Measurements from ENCODE around the gene TMED3. TPM values are rescaled to one million over a fixed set of nuclear protein-coding genes. Genes with fewer than 3 reads are reported as not detected.

Gene TMED3
- 100 to 1,000 TPM in 1 of 4 donors, 10 to 100 TPM in 3; 25.9 to 106 (median 44.8) TPM for polyA plus RNA-seq
- long read RNA-seq, donor 1: 0 reads
- long read RNA-seq, donor 2, transcript TMED3-201 (3 exons, 1,475 nt): major isoform, 13 of 20 reads
- long read RNA-seq, donor 2, partial matches to known transcripts: 7 of 20 reads
- long read RNA-seq, donor 2, other reads (novel, unspliced or antisense): 0 of 20 reads
- long read RNA-seq, donor 3, transcript TMED3-201 (3 exons, 1,475 nt): major isoform, 20 of 46 reads
- long read RNA-seq, donor 3, partial matches to known transcripts: 25 of 46 reads
- long read RNA-seq, donor 3, other reads (novel, unspliced or antisense): 0 of 46 reads
- long read RNA-seq, donor 4, partial matches to known transcripts: 0 of 1 reads
- long read RNA-seq, donor 4, other reads (novel, unspliced or antisense): 0 of 1 reads
- long read RNA-seq, donor 5, transcript TMED3-201 (3 exons, 1,475 nt): major isoform, 6 of 6 reads
- long read RNA-seq, donor 5, partial matches to known transcripts: 0 of 6 reads
- long read RNA-seq, donor 5, other reads (novel, unspliced or antisense): 0 of 6 reads
- long read RNA-seq, donor 6, transcript TMED3-201 (3 exons, 1,475 nt): major isoform, 22 of 36 reads
- long read RNA-seq, donor 6, partial matches to known transcripts: 13 of 36 reads
- long read RNA-seq, donor 6, other reads (novel, unspliced or antisense): 0 of 36 reads
- long read RNA-seq, donor 7, transcript TMED3-201 (3 exons, 1,475 nt): major isoform, 22 of 22 reads
- long read RNA-seq, donor 7, partial matches to known transcripts: 0 of 22 reads
- long read RNA-seq, donor 7, other reads (novel, unspliced or antisense): 0 of 22 reads
- long read RNA-seq, donor 8, partial matches to known transcripts: 0 of 3 reads
- long read RNA-seq, donor 8, other reads (novel, unspliced or antisense): 0 of 3 reads
- long read RNA-seq, donor 9, partial matches to known transcripts: 0 of 3 reads
- long read RNA-seq, donor 9, other reads (novel, unspliced or antisense): 0 of 3 reads
- long read RNA-seq, donor 10, transcript TMED3-201 (3 exons, 1,475 nt): major isoform, 37 of 52 reads
- long read RNA-seq, donor 10, partial matches to known transcripts: 15 of 52 reads
- long read RNA-seq, donor 10, other reads (novel, unspliced or antisense): 0 of 52 reads

DNA sequence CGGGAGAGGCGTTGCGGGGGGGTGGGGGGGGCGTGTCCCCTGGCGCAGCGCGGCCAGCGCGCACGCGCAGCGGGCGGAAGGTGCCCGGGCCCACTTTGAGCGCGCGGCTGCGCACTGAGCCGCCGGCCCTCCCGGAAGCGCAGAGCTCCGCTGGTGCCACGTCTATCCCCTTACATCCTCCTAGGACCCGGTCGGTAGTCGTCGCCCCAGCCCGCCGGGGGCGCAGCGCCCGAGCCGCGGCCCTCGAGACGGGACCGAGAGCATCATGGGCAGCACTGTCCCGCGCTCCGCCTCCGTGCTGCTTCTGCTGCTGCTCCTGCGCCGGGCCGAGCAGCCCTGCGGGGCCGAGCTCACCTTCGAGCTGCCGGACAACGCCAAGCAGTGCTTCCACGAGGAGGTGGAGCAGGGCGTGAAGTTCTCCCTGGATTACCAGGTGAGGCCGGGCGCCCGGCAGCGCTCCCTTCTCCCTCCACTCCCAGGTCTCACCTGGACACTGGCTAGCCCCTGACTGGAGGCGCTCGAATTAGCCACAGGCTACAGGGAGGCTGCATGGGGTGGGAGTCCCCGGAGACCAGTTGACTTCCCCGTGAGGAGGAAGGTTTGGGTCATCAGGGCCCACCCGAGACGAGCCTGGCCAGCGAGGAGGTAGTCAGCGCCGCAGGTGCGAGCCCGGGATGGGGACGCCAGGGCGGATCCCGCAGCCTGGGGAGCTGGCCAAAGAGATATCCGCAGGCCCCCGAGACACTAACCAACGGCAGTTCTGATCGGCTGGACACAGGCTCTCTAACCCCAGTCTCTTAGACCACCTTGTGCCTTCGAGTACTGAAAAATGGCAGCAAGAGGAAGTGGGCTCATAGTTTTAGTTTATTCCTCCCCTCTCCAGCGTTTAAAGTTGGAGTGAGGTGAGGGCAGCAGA, at the start of gene TMED3:
Gene TMED3 (plus strand): TSS at position 128 of the 916 bp plus-strand sequence. CDS start 138 bp downstream, at position 266.
- peaks cover 0 to 10% (median 6%) of the 10 kb centered on the region in 3 donors for H3K4me1 ChIP-seq (ENCODE audit: control insufficient read depth in 3 of 3, insufficient read depth in 2 of 3, low read depth in 1 of 3, low read length in 2 of 3)
- DNase-seq: peak; percentile 75 to 90
- H3K27me3 ChIP-seq (ENCODE audit: control insufficient read depth in 3 of 3, insufficient read depth in 3 of 3, low read length in 3 of 3): peaks cover 0 to 13% (median 0%) of the 10 kb centered on the region in 3 donors
- peak within 1 kb of the TSS; percentile 69 to 87 (median 81) for H3K4me3 ChIP-seq (ENCODE audit: low read depth in 1 of 3, low read length in 3 of 3)
- no peaks in the 10 kb centered on the region for H3K9me3 ChIP-seq (ENCODE audit: control insufficient read depth in 2 of 2, insufficient read depth in 1 of 2, low read depth in 1 of 2, low read length in 1 of 2)
- 0 to 1% (median 1%) methylated on average over 55 to 73 of the region's 76 CpGs for WGBS, 3 donors
- no peak for FAIRE-seq
- H3K27ac ChIP-seq (ENCODE audit: low read depth in 1 of 3, low read length in 2 of 3): peak within 1 kb of the TSS in 2 of 3 donors; percentile 28 to 79
- H3K36me3 ChIP-seq (ENCODE audit: control insufficient read depth in 3 of 3, insufficient read depth in 2 of 3, low read depth in 1 of 3, low read length in 3 of 3): peaks cover 3 to 20% (median 15%) of the 10 kb centered on the region in 3 donors

DNA sequence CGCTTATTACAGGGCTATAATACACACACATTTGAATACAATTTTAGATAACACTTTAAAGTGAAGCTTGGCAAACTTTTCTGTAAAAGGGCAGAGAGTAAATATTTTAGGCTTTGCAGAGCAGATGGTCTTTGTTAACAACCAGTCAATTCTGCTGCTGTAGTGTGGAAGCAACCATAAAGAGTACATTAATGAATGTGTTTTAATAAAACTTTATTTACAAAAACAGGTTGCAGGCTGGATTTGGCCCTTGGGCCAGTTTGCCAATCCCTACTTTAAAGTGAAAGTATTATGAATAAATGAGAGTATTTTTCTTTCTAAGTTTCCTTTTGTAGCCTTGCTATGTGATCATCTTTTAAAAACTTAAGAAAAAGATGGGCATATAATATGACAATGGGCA, 49.1 kb upstream of the TMED3 start:
- H3K4me3 ChIP-seq (ENCODE audit: low read depth in 1 of 3, low read length in 3 of 3): no peak overlapping the region
- no peaks in the 10 kb centered on the region for H3K36me3 ChIP-seq (ENCODE audit: control insufficient read depth in 3 of 3, insufficient read depth in 2 of 3, low read depth in 1 of 3, low read length in 3 of 3)
- no peak overlapping the region for H3K27ac ChIP-seq (ENCODE audit: low read depth in 1 of 3, low read length in 2 of 3)
- H3K27me3 ChIP-seq (ENCODE audit: control insufficient read depth in 3 of 3, insufficient read depth in 3 of 3, low read length in 3 of 3): peaks cover 0 to 11% (median 0%) of the 10 kb centered on the region in 3 donors
- no peak for DNase-seq
- H3K4me1 ChIP-seq (ENCODE audit: control insufficient read depth in 3 of 3, insufficient read depth in 2 of 3, low read depth in 1 of 3, low read length in 2 of 3): no peaks in the 10 kb centered on the region
- H3K9me3 ChIP-seq (ENCODE audit: control insufficient read depth in 2 of 2, insufficient read depth in 1 of 2, low read depth in 1 of 2, low read length in 1 of 2): no peaks in the 10 kb centered on the region
- no peak for FAIRE-seq
- 79 to 94% (median 90%) methylated on average over 1 of the region's 1 CpG for WGBS, 3 donors

DNA sequence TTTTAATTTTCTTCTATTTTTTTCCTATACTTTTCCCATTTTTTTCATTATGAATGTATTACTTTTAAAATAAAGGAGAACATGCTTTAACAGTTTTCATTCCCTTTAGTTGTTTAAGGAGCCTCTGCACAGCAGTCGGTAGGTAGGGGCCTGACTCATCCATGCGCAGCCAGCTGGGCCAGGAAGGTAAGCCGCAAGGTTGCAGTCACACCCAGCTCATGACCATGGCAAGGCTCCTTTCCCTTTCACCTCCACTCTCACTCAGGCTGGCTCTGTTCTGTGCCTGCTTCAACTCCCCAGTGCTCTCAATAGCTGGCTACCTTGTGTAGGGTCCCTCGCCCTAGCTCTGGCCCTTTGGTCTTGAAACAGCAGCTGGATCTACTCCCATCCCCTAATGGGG, 45.7 kb upstream of the TMED3 start:
- WGBS, 3 donors: 70 to 80% (median 76%) methylated on average over 4 of the region's 4 CpGs
- Histone ChIP-seq H3K36me3 (ENCODE audit: control insufficient read depth in 3 of 3, insufficient read depth in 2 of 3, low read depth in 1 of 3, low read length in 3 of 3) (no peaks in the 10 kb centered on the region), H3K4me3 (ENCODE audit: low read depth in 1 of 3, low read length in 3 of 3) (no peak overlapping the region), H3K27ac (ENCODE audit: low read depth in 1 of 3, low read length in 2 of 3) (no peak overlapping the region), H3K9me3 (ENCODE audit: control insufficient read depth in 2 of 2, insufficient read depth in 1 of 2, low read depth in 1 of 2, low read length in 1 of 2) (no peaks in the 10 kb centered on the region), H3K27me3 (ENCODE audit: control insufficient read depth in 3 of 3, insufficient read depth in 3 of 3, low read length in 3 of 3) (peaks cover 0 to 8% (median 3%) of the 10 kb centered on the region in 3 donors), H3K4me1 (ENCODE audit: control insufficient read depth in 3 of 3, insufficient read depth in 2 of 3, low read depth in 1 of 3, low read length in 2 of 3) (no peaks in the 10 kb centered on the region)
- no peak for FAIRE-seq
- DNase-seq: no peak

DNA sequence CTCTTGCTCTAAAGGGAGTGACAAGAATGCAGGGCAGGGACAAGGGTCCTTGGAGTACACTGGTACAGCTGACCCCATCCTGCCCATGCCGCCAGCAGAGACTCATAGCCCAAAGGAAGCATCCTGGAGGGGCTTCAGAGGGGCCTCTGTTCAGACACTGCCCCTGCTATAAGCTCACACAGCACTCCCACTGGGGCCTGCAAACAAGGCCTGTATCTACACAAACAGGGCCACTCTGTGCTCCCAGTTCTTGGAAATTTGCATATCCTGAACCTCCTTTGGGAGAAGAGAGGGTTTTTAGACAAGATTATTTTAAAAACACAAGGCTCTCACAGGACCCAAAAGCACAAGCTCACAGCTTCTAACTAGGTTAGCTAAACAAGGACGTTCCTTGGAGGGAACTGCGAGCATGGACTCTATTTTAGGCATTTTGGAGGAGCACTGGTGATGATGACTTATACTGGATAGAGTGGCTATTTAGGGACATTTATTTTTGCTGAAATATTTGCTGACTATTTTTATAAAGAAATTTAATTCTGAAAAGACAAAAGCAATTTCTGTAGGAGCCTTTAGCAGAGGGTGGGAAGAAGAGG, 44.8 kb upstream of the TMED3 start:
- 66 to 77% (median 74%) methylated on average over 3 of the region's 3 CpGs for WGBS, 3 donors
- no peak for FAIRE-seq

DNA sequence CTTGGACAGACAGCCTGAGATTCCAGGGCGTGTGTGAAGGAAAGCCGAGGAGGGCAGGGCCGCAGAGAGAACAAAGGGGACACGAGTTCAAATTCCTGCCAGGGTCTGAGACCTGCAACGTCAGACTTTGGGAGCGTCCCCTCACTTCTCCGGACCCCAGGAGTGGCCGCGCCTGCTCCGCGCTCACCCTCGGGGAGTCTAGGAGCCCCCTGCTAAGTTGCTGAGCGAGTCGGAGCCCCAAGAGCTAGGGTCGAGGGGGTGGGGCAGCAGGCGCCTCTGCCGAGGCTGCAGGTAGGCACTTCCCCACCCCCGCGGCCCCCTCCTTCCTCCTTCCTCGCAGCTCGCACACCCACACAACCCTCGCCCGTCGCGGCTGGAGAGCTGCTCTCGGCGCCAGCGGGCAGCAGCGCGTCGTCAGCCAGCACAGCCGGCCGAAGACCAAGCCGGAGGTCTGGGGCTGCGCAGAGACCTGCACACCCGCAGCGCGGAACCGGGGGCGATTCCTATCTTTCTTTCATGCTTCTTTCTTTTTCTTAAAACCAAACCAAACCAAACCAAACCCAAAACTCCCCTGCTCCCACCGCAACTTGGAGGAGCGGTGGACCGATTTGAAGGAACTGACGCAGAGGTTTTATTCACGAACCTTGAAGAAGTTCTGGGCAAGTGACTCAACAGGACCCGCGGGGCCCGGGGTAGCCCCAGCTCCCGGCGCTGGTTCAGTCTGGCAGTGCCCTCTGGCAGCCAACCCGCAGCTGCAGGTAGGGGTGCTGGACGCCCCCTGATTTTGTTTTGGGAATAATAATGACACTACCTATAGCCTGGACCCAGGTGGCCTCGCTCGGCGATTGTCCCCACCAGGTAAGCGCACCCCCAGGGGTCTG, 28.3 kb upstream of the TMED3 start, which contains the start of gene ANKRD34C:
Gene ANKRD34C (plus strand): TSS at position 352 of the 881 bp plus-strand sequence. CDS start 10,563 bp downstream, outside the sequence.
- 9 to 20% (median 18%) methylated on average over 48 to 56 of the region's 56 CpGs for WGBS, 3 donors
- Histone ChIP-seq H3K27ac (ENCODE audit: low read depth in 1 of 3, low read length in 2 of 3) (no peak within 1 kb of the TSS), H3K27me3 (ENCODE audit: control insufficient read depth in 3 of 3, insufficient read depth in 3 of 3, low read length in 3 of 3) (peaks cover 9 to 34% (median 27%) of the 10 kb centered on the region in 3 donors), H3K4me3 (ENCODE audit: low read depth in 1 of 3, low read length in 3 of 3) (no peak within 1 kb of the TSS), H3K4me1 (ENCODE audit: control insufficient read depth in 3 of 3, insufficient read depth in 2 of 3, low read depth in 1 of 3, low read length in 2 of 3) (no peaks in the 10 kb centered on the region), H3K36me3 (ENCODE audit: control insufficient read depth in 3 of 3, insufficient read depth in 2 of 3, low read depth in 1 of 3, low read length in 3 of 3) (no peaks in the 10 kb centered on the region), H3K9me3 (ENCODE audit: control insufficient read depth in 2 of 2, insufficient read depth in 1 of 2, low read depth in 1 of 2, low read length in 1 of 2) (peaks cover 0 to 2% of the 10 kb centered on the region in 2 donors)
- DNase-seq (no peak), FAIRE-seq (no peak)

More for the DNA sequence above, 44.8 kb upstream of the TMED3 start:
- Histone ChIP-seq H3K4me1 (ENCODE audit: control insufficient read depth in 3 of 3, insufficient read depth in 2 of 3, low read depth in 1 of 3, low read length in 2 of 3) (no peaks in the 10 kb centered on the region), H3K4me3 (ENCODE audit: low read depth in 1 of 3, low read length in 3 of 3) (no peak overlapping the region), H3K9me3 (ENCODE audit: control insufficient read depth in 2 of 2, insufficient read depth in 1 of 2, low read depth in 1 of 2, low read length in 1 of 2) (no peaks in the 10 kb centered on the region), H3K27ac (ENCODE audit: low read depth in 1 of 3, low read length in 2 of 3) (no peak overlapping the region), H3K36me3 (ENCODE audit: control insufficient read depth in 3 of 3, insufficient read depth in 2 of 3, low read depth in 1 of 3, low read length in 3 of 3) (no peaks in the 10 kb centered on the region), H3K27me3 (ENCODE audit: control insufficient read depth in 3 of 3, insufficient read depth in 3 of 3, low read length in 3 of 3) (peaks cover 0 to 8% (median 3%) of the 10 kb centered on the region in 3 donors)
- no peak for DNase-seq

DNA sequence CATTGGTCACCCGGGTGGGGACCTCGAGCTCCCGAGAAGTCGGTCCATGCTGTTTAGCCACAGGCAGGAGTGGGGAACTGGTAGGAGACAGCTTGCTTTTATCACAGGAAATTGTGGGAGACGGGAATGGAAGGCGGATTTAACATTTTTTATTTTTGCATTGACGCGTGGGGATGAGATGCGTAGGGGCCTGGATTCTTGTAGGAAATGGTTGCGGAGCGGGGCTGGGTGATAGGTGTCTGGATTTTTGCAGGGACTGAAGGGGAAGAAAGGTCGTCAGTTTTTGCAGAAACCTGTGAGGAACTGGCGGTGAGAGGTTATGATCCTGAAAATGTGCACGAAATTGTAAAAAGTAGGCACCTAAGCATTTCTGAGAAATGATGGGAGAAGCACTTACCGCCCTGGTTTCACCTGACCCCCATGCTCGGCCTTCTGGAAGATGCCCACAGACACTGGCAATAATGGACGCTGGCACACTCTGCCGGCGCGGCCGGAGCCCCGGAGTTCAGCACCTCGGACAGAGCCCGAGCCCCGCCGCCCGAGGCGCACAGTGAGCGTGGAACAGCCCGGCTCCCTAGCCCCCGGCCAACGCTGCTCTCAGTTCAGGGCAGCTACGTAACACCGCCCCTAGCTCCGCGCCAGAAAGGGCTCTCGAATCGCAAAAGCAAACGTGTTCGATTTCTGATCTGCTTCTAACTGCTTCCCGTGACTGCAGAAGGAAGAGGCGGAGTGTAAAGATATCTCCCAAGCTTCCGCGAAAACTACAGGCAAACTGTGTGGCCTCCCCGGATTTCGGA, 27.5 kb upstream of the TMED3 start:
- Histone ChIP-seq H3K27me3 (ENCODE audit: control insufficient read depth in 3 of 3, insufficient read depth in 3 of 3, low read length in 3 of 3) (peaks cover 9 to 37% (median 27%) of the 10 kb centered on the region in 3 donors), H3K9me3 (ENCODE audit: control insufficient read depth in 2 of 2, insufficient read depth in 1 of 2, low read depth in 1 of 2, low read length in 1 of 2) (peaks cover 0 to 2% of the 10 kb centered on the region in 2 donors), H3K4me1 (ENCODE audit: control insufficient read depth in 3 of 3, insufficient read depth in 2 of 3, low read depth in 1 of 3, low read length in 2 of 3) (no peaks in the 10 kb centered on the region), H3K27ac (ENCODE audit: low read depth in 1 of 3, low read length in 2 of 3) (no peak overlapping the region), H3K36me3 (ENCODE audit: control insufficient read depth in 3 of 3, insufficient read depth in 2 of 3, low read depth in 1 of 3, low read length in 3 of 3) (no peaks in the 10 kb centered on the region), H3K4me3 (ENCODE audit: low read depth in 1 of 3, low read length in 3 of 3) (no peak overlapping the region)
- no peak for FAIRE-seq
- peak in 1 of 2 donors; percentile 55 for DNase-seq
- WGBS, 3 donors: 14 to 25% (median 22%) methylated on average over 43 to 46 of the region's 46 CpGs

Measured in small intestine (tissue), 16 donors.